Osteoblast (primary cell): ENCODE results near the gene LIN9. TPM values are rescaled to one million over a fixed set of nuclear protein-coding genes. Genes with fewer than 3 reads are reported as not detected.

Experiments
- DNase-seq: peaks from one replicate; pipeline ENCODE4 v3.0.0; 2011; ENCODE audit warnings: low spot score, mixed read lengths; ENCODE audit not compliant: insufficient read length; ENCODE audit errors: missing footprints
- H2AFZ ChIP-seq: 2 replicates; pipeline ENCODE4 v1.6.0; 2011; ENCODE audit warnings: mild to moderate bottlenecking, low read length
- H3K27ac ChIP-seq: 2 replicates; pipeline ENCODE4 v1.5.1; 2011; ENCODE audit warnings: mild to moderate bottlenecking, low read depth, low read length, moderate library complexity
- H3K27me3 ChIP-seq: 2 replicates; pipeline ENCODE4 v1.6.0; 2012; ENCODE audit warnings: mild to moderate bottlenecking, control low read depth, inconsistent platforms, low read length, moderate library complexity; ENCODE audit not compliant: insufficient read depth
- H3K36me3 ChIP-seq: 2 replicates; pipeline ENCODE4 v1.5.1; 2011; ENCODE audit warnings: mild to moderate bottlenecking, low read length, control low read depth, moderate library complexity; ENCODE audit not compliant: insufficient read depth
- H3K4me1 ChIP-seq: 2 replicates; pipeline ENCODE4 v1.5.1; 2011; ENCODE audit warnings: mild to moderate bottlenecking, low read length, control low read depth, moderate library complexity; ENCODE audit not compliant: insufficient read depth
- H3K4me2 ChIP-seq: 2 replicates; pipeline ENCODE4 v1.6.0; 2011; ENCODE audit warnings: mild to moderate bottlenecking, low read length; ENCODE audit not compliant: insufficient read depth
- H3K4me3 ChIP-seq: fragments of 200-600 bp; sonication (generic); 3 replicates; pipeline ENCODE4 v1.5.1; 2012; ENCODE audit warnings: mild to moderate bottlenecking, low read length, inconsistent platforms; ENCODE audit not compliant: insufficient read depth
- H3K79me2 ChIP-seq: 2 replicates; pipeline ENCODE4 v1.6.0; 2012; ENCODE audit warnings: mild to moderate bottlenecking, low read length, control low read depth, inconsistent platforms; ENCODE audit not compliant: insufficient read depth
- H3K9me3 ChIP-seq: 2 replicates; pipeline ENCODE4 v1.5.1; 2011; ENCODE audit warnings: low read depth, low read length, control low read depth
- H4K20me1 ChIP-seq: 2 replicates; pipeline ENCODE4 v1.6.0; 2012; ENCODE audit warnings: mild to moderate bottlenecking, low read length, control low read depth; ENCODE audit not compliant: insufficient read depth
- total RNA-seq: library from RNA; depleted of rRNA; stranded (reverse); fragments of >200 nt; gene quantifications from 2 replicates; pipeline ENCODE4 v1.2.3, GENCODE V29; 2012
- TF ChIP-seq, protein P1 (sequence below): IDR thresholded peaks from 2 replicates; pipeline ENCODE4 v1.5.1; 2011; ENCODE audit warnings: mild to moderate bottlenecking, low read depth, low read length, moderate library complexity; ENCODE audit errors: extremely low read depth

Gene LIN9
- total RNA-seq, 1 donor, result 2.5 TPM

DNA sequence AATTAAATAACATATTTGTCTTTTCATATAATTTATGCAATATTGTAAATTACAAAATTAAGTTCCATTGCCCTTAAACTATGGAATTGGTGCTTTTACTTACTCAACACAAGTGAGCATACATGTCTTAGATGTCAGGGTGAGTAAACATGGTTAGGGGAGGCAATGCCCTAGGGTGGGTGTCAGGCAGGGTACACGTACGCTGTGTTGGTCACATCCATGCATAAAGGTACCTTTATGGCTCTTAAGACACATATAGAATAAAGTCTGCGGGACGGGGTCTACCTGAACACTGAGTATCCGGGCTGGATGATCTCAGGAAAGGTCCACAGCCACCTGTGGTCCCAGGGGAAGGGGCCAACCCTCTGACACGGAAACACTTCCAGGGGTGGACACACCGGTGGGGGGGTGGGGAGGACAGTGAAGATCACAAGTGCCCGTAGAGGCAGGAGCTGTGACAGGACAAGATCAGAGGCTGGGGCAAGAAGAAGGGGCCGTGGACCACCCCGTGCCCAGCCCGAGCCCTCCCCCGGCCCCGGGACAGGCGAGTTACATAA is 720 bp downstream of the LIN9 start:
- TF ChIP-seq, protein P1, sequence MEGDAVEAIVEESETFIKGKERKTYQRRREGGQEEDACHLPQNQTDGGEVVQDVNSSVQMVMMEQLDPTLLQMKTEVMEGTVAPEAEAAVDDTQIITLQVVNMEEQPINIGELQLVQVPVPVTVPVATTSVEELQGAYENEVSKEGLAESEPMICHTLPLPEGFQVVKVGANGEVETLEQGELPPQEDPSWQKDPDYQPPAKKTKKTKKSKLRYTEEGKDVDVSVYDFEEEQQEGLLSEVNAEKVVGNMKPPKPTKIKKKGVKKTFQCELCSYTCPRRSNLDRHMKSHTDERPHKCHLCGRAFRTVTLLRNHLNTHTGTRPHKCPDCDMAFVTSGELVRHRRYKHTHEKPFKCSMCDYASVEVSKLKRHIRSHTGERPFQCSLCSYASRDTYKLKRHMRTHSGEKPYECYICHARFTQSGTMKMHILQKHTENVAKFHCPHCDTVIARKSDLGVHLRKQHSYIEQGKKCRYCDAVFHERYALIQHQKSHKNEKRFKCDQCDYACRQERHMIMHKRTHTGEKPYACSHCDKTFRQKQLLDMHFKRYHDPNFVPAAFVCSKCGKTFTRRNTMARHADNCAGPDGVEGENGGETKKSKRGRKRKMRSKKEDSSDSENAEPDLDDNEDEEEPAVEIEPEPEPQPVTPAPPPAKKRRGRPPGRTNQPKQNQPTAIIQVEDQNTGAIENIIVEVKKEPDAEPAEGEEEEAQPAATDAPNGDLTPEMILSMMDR, result no peak
- Histone ChIP-seq H3K79me2 (peaks cover 43% of the 10 kb centered on the region), H3K27me3 (no peaks in the 10 kb centered on the region), H2AFZ (peak overlapping the region; percentile 96), H3K4me1 (peaks cover 9% of the 10 kb centered on the region), H3K36me3 (no peaks in the 10 kb centered on the region), H3K9me3 (no peaks in the 10 kb centered on the region), H3K27ac (peak overlapping the region; percentile 52), H4K20me1 (no peaks in the 10 kb centered on the region), H3K4me2 (peak overlapping the region; percentile 91), H3K4me3 (peak overlapping the region; percentile 95)
- peak; percentile 61 for DNase-seq

DNA sequence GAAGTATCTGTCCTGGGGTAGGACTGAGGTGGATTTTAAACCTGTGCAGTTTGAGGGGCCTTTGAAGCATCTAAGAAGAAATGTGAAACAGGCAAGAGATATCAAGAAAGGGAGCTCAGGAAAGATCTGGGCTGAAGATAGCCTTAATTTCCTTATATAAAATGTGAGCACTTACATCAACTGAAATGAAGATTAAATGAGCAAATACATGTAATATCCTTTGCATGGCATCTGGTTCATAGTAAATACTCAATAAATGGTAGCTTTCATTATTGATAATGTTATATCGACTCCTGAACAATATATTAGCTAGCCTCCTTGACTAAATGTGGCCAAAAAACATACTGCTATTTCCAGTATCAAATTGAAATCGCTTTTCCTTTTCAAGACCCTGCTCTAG is 2.5 kb downstream of the LIN9 start:
- H3K4me3 ChIP-seq, result no peak overlapping the region
- no peak overlapping the region for H3K4me2 ChIP-seq
- peak overlapping the region; percentile 49 for H2AFZ ChIP-seq
- H3K4me1 ChIP-seq, result peaks cover 9% of the 10 kb centered on the region
- H3K79me2 ChIP-seq, result peaks cover 55% of the 10 kb centered on the region
- no peaks in the 10 kb centered on the region for H3K27me3 ChIP-seq
- no peaks in the 10 kb centered on the region for H3K36me3 ChIP-seq
- no peaks in the 10 kb centered on the region for H3K9me3 ChIP-seq
- no peaks in the 10 kb centered on the region for H4K20me1 ChIP-seq
- DNase-seq, result no peak
- H3K27ac ChIP-seq, result no peak overlapping the region
- TF ChIP-seq, protein P1, result no peak

DNA sequence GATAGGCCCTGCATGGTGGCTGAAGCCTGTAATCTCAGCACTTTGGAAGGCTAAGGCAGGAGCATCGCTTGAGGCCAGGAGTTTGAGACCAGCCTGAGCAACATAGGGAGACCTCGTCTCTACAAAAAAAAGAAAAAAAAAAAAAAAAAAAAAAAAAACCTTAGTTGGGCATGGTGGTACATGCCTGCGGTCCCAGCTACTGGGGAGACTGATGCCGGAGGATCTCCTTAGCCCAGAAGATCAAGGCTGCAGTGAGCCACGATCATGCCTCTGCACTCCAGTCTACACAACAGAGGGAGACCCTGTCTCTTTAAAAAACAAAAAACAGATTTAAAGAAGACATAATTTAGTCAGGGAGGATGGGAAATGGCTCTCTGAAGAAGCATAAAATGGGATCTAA is 3.8 kb downstream of the LIN9 start:
- no peak for DNase-seq
- Histone ChIP-seq H3K27me3 (no peaks in the 10 kb centered on the region), H3K79me2 (peaks cover 57% of the 10 kb centered on the region), H4K20me1 (no peaks in the 10 kb centered on the region), H3K4me3 (no peak overlapping the region), H3K36me3 (no peaks in the 10 kb centered on the region), H3K4me2 (no peak overlapping the region), H3K9me3 (no peaks in the 10 kb centered on the region), H2AFZ (no peak overlapping the region), H3K27ac (no peak overlapping the region), H3K4me1 (peaks cover 6% of the 10 kb centered on the region)
- TF ChIP-seq, protein P1, result no peak

DNA sequence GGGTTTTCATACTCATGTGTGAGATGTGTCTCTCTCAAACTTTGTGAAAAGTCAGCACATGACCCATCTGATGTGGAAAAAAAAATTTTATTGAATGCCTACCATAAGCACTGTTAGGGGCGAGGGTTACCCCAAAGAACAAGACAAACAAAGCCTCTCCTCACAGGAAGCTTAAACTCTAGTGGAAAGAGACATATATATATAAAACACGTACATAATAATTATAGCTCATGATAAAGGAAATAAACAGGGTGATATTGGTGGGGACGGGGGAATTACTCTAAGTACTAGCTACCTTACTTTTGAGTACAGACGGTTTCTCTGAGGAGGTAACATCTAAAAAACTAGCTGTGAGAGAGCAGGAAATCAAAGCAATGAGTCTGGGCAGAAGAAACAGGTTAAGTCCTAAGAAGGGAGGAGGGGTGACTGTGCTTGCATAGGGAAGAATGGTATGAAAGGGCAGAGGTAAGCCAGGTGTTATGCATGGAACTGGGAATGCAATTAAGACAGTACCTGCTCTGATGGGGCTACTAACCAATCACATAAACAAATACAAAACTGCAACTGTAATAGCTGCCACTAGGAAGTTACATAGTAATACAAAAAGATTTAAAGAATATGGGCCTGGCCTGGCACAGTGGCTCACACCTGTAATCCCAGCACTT is 4.5 kb downstream of the LIN9 start:
- H3K27me3 ChIP-seq, result no peaks in the 10 kb centered on the region
- H3K9me3 ChIP-seq, result no peaks in the 10 kb centered on the region
- H3K27ac ChIP-seq, result no peak overlapping the region
- H3K79me2 ChIP-seq, result peaks cover 57% of the 10 kb centered on the region
- no peak for DNase-seq
- TF ChIP-seq, protein P1, result no peak
- H2AFZ ChIP-seq, result no peak overlapping the region
- no peaks in the 10 kb centered on the region for H4K20me1 ChIP-seq
- no peak overlapping the region for H3K4me2 ChIP-seq
- no peaks in the 10 kb centered on the region for H3K4me1 ChIP-seq
- H3K36me3 ChIP-seq, result no peaks in the 10 kb centered on the region
- H3K4me3 ChIP-seq, result no peak overlapping the region
